Endodermal cell (in vitro differentiated cells): ENCODE measurements around the gene DVL2. TPM values are rescaled to one million over a fixed set of nuclear protein-coding genes. Genes with fewer than 3 reads are reported as not detected.

Source experiments
- DNase-seq: peaks from one replicate; pipeline ENCODE4 v3.0.0-alpha.2; 2017
- H3K27ac ChIP-seq: 2 replicates; pipeline ENCODE4 v1.5.1; 2013; ENCODE audit warnings: mild to moderate bottlenecking, low read depth, low read length, moderate library complexity
- H3K27me3 ChIP-seq: 2 replicates; pipeline ENCODE4 v1.6.1; 2013; ENCODE audit warnings: mild to moderate bottlenecking, low read length, moderate library complexity; ENCODE audit not compliant: insufficient read depth, control insufficient read depth, poor library complexity, severe bottlenecking
- H3K36me3 ChIP-seq: 2 replicates; pipeline ENCODE4 v1.7.0; 2013; ENCODE audit warnings: mild to moderate bottlenecking, low read length, moderate library complexity; ENCODE audit not compliant: control insufficient read depth, insufficient read depth
- H3K4me1 ChIP-seq: one replicate; pipeline ENCODE4 v1.7.0; 2013; ENCODE audit warnings: low read length; ENCODE audit not compliant: control insufficient read depth, insufficient read depth
- H3K4me3 ChIP-seq: 2 replicates; pipeline ENCODE4 v1.5.1; 2013; ENCODE audit warnings: mild to moderate bottlenecking, low read length, moderate library complexity
- H3K9ac ChIP-seq: 2 replicates; pipeline ENCODE4 v1.6.1; 2013; ENCODE audit warnings: mild to moderate bottlenecking, low read length, moderate library complexity; ENCODE audit not compliant: poor library complexity, severe bottlenecking; ENCODE audit errors: extremely low read depth
- H3K9me3 ChIP-seq: 2 replicates; pipeline ENCODE4 v1.6.1; 2013; ENCODE audit warnings: mild to moderate bottlenecking, low read length, moderate library complexity; ENCODE audit not compliant: control insufficient read depth
- H3K27ac Mint-ChIP-seq: 2 replicates; pipeline ENCODE4 v1.8.0; 2020; ENCODE audit warnings: mixed read lengths
- H3K27me3 Mint-ChIP-seq: 2 replicates; pipeline ENCODE4 v1.8.0; 2021; ENCODE audit warnings: mild to moderate bottlenecking, mixed read lengths; ENCODE audit not compliant: insufficient read depth
- H3K36me3 Mint-ChIP-seq: 2 replicates; pipeline ENCODE4 v1.8.0; 2020; ENCODE audit warnings: low read depth, mixed read lengths
- H3K4me1 Mint-ChIP-seq: 2 replicates; pipeline ENCODE4 v1.8.0; 2020; ENCODE audit warnings: mixed read lengths
- H3K4me3 Mint-ChIP-seq: 2 replicates; pipeline ENCODE4 v1.8.0; 2020; ENCODE audit warnings: mild to moderate bottlenecking, moderate library complexity, mixed read lengths
- H3K9me3 Mint-ChIP-seq: 2 replicates; pipeline ENCODE4 v1.8.0; 2020; ENCODE audit warnings: mild to moderate bottlenecking, mixed read lengths
- WGBS, 2 experiments: methylation state at CpG; one replicate each; pipeline versions ENCODE4 v1.1.5 to v1.1.7; 2013; ENCODE audit warnings: missing lambda C conversion rate in 2 of 2, mixed read lengths in 1 of 2; ENCODE audit not compliant: insufficient coverage in 1 of 2, insufficient read length in 1 of 2; 5-methylcytosine and 5-hydroxymethylcytosine counted together
- total RNA-seq, 2 donors: library from RNA; stranded (reverse); fragmentation: NEBNext Ultra II Directional in 1 of 2; extraction: Animal tissue kit (Norgen Biotek cat#: 25700) in 1 of 2; gene quantifications; 2 replicates in 1 of 2; 3 replicates in 1 of 2; pipeline ENCODE4 v1.2.1, GENCODE V29; 2021
- TF ChIP-seq, protein P1 (sequence below): fragments of 200-600 bp; sonication (generic); conservative IDR thresholded peaks from 2 replicates; pipeline ENCODE4 v1.5.0; 2021; ENCODE audit warnings: antibody characterized with exemption, mild to moderate bottlenecking

DVL2 gene
- total RNA-seq, 2 donors from 2014 or later, result 98.2 to 116 TPM

DNA sequence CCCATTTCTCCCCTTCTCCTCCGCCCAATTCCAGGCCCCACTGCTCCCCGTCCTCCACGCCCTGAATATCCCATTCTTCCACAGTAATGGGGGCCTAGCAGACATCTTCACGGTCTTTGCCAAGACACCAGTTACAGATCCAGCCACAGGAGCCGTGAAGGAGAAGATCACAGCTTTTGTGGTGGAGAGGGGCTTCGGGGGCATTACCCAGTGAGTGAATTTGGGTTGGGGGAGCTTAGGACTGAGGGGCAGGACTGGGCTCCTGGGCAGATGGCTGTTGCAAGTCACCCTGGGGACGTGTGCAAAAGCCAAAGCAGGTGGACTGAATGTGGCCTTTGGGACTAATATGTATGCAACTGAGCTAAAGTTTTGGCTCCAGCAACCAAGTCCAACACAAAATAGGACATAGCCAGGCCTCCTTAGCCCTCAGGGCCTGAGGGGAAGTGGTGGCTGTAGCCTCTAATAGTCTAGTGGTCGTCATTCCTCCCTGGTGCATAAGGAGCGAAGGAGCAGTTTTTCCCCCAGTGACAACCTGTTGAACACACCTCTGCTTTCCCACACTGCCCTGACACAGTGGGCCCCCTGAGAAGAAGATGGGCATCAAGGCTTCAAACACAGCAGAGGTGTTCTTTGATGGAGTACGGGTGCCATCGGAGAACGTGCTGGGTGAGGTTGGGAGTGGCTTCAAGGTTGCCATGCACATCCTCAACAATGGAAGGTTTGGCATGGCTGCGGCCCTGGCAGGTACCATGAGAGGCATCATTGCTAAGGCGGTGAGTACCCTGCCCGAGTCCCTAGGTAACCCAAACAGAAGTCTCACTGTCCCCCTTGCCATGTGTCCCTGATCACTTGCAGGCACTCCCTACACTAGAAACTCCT lies 12.0 kb downstream of the DVL2 start:
- H3K4me1 ChIP-seq, result peaks cover 19% of the 10 kb centered on the region
- no peak for DNase-seq
- WGBS, 2 experiments, result 93 to 95% methylated on average over 12 to 15 of the region's 15 CpGs
- H3K4me1 Mint-ChIP-seq, result peaks cover 28% of the 10 kb centered on the region
- H3K27ac Mint-ChIP-seq, result no peak overlapping the region
- H3K9me3 Mint-ChIP-seq, result no peaks in the 10 kb centered on the region
- H3K36me3 Mint-ChIP-seq, result peaks cover 51% of the 10 kb centered on the region
- no peaks in the 10 kb centered on the region for H3K27me3 Mint-ChIP-seq
- H3K27me3 ChIP-seq, result no peaks in the 10 kb centered on the region
- H3K9me3 ChIP-seq, result no peaks in the 10 kb centered on the region
- no peak overlapping the region for H3K9ac ChIP-seq
- H3K36me3 ChIP-seq, result peaks cover 51% of the 10 kb centered on the region
- H3K4me3 ChIP-seq, result no peak overlapping the region
- H3K4me3 Mint-ChIP-seq, result no peak overlapping the region
- no peak overlapping the region for H3K27ac ChIP-seq
- TF ChIP-seq, protein P1, sequence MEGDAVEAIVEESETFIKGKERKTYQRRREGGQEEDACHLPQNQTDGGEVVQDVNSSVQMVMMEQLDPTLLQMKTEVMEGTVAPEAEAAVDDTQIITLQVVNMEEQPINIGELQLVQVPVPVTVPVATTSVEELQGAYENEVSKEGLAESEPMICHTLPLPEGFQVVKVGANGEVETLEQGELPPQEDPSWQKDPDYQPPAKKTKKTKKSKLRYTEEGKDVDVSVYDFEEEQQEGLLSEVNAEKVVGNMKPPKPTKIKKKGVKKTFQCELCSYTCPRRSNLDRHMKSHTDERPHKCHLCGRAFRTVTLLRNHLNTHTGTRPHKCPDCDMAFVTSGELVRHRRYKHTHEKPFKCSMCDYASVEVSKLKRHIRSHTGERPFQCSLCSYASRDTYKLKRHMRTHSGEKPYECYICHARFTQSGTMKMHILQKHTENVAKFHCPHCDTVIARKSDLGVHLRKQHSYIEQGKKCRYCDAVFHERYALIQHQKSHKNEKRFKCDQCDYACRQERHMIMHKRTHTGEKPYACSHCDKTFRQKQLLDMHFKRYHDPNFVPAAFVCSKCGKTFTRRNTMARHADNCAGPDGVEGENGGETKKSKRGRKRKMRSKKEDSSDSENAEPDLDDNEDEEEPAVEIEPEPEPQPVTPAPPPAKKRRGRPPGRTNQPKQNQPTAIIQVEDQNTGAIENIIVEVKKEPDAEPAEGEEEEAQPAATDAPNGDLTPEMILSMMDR, result no peak

DNA sequence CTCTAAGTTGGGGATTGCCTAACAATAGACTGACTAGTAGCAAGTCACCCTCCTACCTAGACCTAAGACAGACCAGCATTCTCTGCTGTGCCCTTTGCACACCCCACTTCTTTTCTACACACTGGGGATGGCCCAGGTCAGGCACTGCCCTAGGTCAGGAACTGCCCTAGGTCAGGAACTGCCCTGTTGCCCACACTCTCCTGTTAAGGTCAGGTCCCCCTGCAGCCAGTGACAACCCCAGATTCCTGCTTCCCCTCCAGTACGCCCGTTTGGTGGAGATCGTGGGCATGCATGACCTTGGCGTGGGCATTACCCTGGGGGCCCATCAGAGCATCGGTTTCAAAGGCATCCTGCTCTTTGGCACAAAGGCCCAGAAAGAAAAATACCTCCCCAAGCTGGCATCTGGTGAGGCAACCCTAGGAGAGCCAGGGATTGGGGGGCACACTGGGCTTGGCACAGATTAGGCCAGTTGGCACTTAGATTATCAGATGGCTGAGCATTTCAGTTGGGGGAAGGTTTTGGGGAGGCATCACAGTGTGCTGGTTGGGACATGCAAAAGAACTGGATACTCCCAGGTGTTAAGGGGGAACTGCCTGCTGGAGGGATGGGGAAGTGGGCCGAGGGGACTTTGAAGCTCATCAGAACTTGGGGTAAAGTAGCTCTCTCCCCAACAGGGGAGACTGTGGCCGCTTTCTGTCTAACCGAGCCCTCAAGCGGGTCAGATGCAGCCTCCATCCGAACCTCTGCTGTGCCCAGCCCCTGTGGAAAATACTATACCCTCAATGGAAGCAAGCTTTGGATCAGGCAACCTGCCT lies 12.8 kb downstream of the DVL2 start:
- H3K4me1 Mint-ChIP-seq, result peaks cover 29% of the 10 kb centered on the region
- H3K27ac ChIP-seq, result no peak overlapping the region
- peak overlapping the region; percentile 87 for H3K4me3 ChIP-seq
- TF ChIP-seq, protein P1, result no peak
- H3K27me3 ChIP-seq, result no peaks in the 10 kb centered on the region
- no peaks in the 10 kb centered on the region for H3K9me3 Mint-ChIP-seq
- H3K4me1 ChIP-seq, result peaks cover 19% of the 10 kb centered on the region
- 71 to 93% methylated on average over 1 to 10 of the region's 10 CpGs for WGBS, 2 experiments
- peaks cover 44% of the 10 kb centered on the region for H3K36me3 Mint-ChIP-seq
- no peaks in the 10 kb centered on the region for H3K9me3 ChIP-seq
- H3K27me3 Mint-ChIP-seq, result no peaks in the 10 kb centered on the region
- DNase-seq, result no peak
- no peak overlapping the region for H3K4me3 Mint-ChIP-seq
- no peak overlapping the region for H3K9ac ChIP-seq
- peak overlapping the region; percentile 96 for H3K27ac Mint-ChIP-seq
- H3K36me3 ChIP-seq, result peaks cover 45% of the 10 kb centered on the region

DNA sequence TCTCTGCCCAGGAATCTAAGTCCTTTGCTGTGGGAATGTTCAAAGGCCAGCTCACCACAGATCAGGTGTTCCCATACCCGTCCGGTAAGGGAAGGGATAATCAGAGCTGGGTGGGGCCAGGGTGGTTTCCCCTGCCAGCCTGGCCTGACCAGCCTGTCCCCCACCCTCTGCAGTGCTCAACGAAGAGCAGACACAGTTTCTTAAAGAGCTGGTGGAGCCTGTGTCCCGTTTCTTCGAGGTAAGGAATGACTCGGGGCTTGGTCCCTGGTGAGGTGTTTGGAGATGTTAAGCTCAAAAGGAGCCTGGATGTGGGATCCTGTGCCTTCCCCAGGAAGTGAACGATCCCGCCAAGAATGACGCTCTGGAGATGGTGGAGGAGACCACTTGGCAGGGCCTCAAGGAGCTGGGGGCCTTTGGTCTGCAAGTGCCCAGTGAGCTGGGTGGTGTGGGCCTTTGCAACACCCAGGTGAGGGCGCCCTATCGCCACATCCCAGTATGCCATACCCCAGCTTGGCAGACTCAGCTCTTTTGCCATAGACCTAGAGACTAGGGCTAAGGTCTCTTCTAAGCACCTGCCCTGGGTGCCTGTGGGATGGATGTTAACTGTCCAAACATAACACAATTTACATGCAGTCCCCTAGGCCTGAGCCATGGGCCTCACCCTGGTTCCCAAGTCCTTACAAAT lies 13.6 kb downstream of the DVL2 start:
- peak overlapping the region; percentile 86 for H3K4me3 Mint-ChIP-seq
- peaks cover 42% of the 10 kb centered on the region for H3K36me3 ChIP-seq
- TF ChIP-seq, protein P1, result peak; percentile 71
- H3K9me3 Mint-ChIP-seq, result no peaks in the 10 kb centered on the region
- H3K9me3 ChIP-seq, result no peaks in the 10 kb centered on the region
- H3K27me3 ChIP-seq, result no peaks in the 10 kb centered on the region
- H3K27ac Mint-ChIP-seq, result peak overlapping the region; percentile 96
- peaks cover 40% of the 10 kb centered on the region for H3K36me3 Mint-ChIP-seq
- peaks cover 37% of the 10 kb centered on the region for H3K4me1 Mint-ChIP-seq
- DNase-seq, result peak; percentile 93
- no peaks in the 10 kb centered on the region for H3K27me3 Mint-ChIP-seq
- H3K4me3 ChIP-seq, result peak overlapping the region; percentile 87
- 61 to 71% methylated on average over 8 to 11 of the region's 11 CpGs for WGBS, 2 experiments
- H3K4me1 ChIP-seq, result peaks cover 19% of the 10 kb centered on the region
- H3K27ac ChIP-seq, result no peak overlapping the region
- H3K9ac ChIP-seq, result peak overlapping the region; percentile 85
